BE2C (cell line): ENCODE measurements around the gene LUC7L3.

Experiments used
- DNase-seq: peaks from one replicate; pipeline ENCODE4 v3.0.0-alpha.2; 2020
- H3K27me3 ChIP-seq: fragments of 250-450 bp; sonication (Bioruptor Pico); 2 replicates; pipeline ENCODE4 v1.5.1; 2020; ENCODE audit warnings: mild to moderate bottlenecking
- H3K36me3 ChIP-seq: fragments of 250-450 bp; sonication (Bioruptor Pico); 2 replicates; pipeline ENCODE4 v1.5.1; 2020; ENCODE audit warnings: mild to moderate bottlenecking
- H3K4me1 ChIP-seq: fragments of 250-450 bp; sonication (Bioruptor Pico); 2 replicates; pipeline ENCODE4 v1.5.1; 2020
- H3K4me3 ChIP-seq: 2 replicates; pipeline ENCODE4 v1.5.1; 2011; ENCODE audit warnings: low read depth, low read length
- H3K9me3 ChIP-seq: fragments of 250-450 bp; sonication (Bioruptor Pico); 2 replicates; pipeline ENCODE4 v1.5.1; 2020
- CTCF ChIP-seq: IDR thresholded peaks from 2 replicates; pipeline ENCODE4 v1.5.1; 2012; ENCODE audit warnings: mild to moderate bottlenecking, low read depth, low read length

Gene LUC7L3

GRCh38 chr17:50763716-50764475 is 44.5 kb downstream of the LUC7L3 start:
- Histone ChIP-seq H3K4me1 (peaks cover 10% of the 10 kb centered on the region), H3K9me3 (no peaks in the 10 kb centered on the region), H3K27me3 (no peaks in the 10 kb centered on the region), H3K4me3 (no peak overlapping the region), H3K36me3 (no peaks in the 10 kb centered on the region)
- TF ChIP-seq CTCF = no peak
- no peak for DNase-seq

GRCh38 chr17:50764734-50765149 is 45.3 kb downstream of the LUC7L3 start:
- Histone ChIP-seq H3K9me3 (no peaks in the 10 kb centered on the region), H3K4me1 (peaks cover 10% of the 10 kb centered on the region), H3K36me3 (no peaks in the 10 kb centered on the region), H3K27me3 (no peaks in the 10 kb centered on the region), H3K4me3 (no peak overlapping the region)
- TF ChIP-seq CTCF = no peak
- DNase-seq = no peak

GRCh38 chr17:50765454-50766221 is 46.2 kb downstream of the LUC7L3 start:
- no peak for DNase-seq
- no peaks in the 10 kb centered on the region for H3K9me3 ChIP-seq
- H3K4me1 ChIP-seq = peaks cover 10% of the 10 kb centered on the region
- no peaks in the 10 kb centered on the region for H3K27me3 ChIP-seq
- TF ChIP-seq CTCF = no peak
- no peaks in the 10 kb centered on the region for H3K36me3 ChIP-seq
- H3K4me3 ChIP-seq = no peak overlapping the region

- no peak for DNase-seq
- H3K36me3 ChIP-seq = no peaks in the 10 kb centered on the region
Measured at GRCh38 chr17:50766222-50767023, 47.0 kb downstream of the LUC7L3 start.

GRCh38 chr17:50767030-50767429 is 47.6 kb downstream of the LUC7L3 start:
- Histone ChIP-seq H3K4me1 (peaks cover 10% of the 10 kb centered on the region), H3K36me3 (no peaks in the 10 kb centered on the region), H3K4me3 (no peak overlapping the region), H3K27me3 (no peaks in the 10 kb centered on the region), H3K9me3 (no peaks in the 10 kb centered on the region)
- no peak for TF ChIP-seq CTCF
- no peak for DNase-seq

More at GRCh38 chr17:50766222-50767023, 47.0 kb downstream of the LUC7L3 start:
- Histone ChIP-seq H3K27me3 (no peaks in the 10 kb centered on the region), H3K4me1 (peaks cover 10% of the 10 kb centered on the region), H3K4me3 (no peak overlapping the region), H3K9me3 (no peaks in the 10 kb centered on the region)
- TF ChIP-seq CTCF = no peak
